ENCODE data around the gene NCKAP5L.

DNA sequence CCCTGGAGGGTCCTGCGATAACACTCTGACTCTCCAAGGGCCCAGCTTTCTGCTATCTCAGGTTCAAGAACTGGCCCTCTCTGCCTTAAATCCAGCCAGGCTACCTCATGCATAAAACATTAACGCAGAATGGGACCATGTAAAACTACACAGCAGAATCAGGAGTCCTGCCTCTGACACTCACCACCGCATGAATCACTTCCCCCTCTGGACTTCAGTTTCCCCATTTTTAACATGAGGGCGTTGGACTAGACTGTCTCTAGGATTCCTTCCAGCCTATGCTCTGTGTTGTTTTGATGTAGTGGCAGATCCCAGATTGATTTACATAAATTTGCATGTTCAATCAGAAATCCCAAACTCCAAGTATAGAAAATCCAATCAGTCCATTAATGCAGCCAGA, 3.3 kb downstream of the NCKAP5L start:
- TF ChIP-seq CTCF (IDR thresholded peaks at IDR 0.05; ENCODE audit: low read length) (no peak), EZH2phosphoT487 (IDR thresholded peaks at IDR 0.05; ENCODE audit: low read length) (no peak), EZH2 (optimal IDR thresholded peaks at IDR 0.05; ENCODE audit: low read depth, low read length) (no peak)

Data from MM.1S (cell line).